ENCODE results near the gene FARSB. TPM values are rescaled to one million over a fixed set of nuclear protein-coding genes. Genes with fewer than 3 reads are reported as not detected.
A peak's percentile ranks its signal among the peaks of the same experiment; 100 is the strongest.
"Not testable (repeated sequence)": the region's sequence is repeated elsewhere in the genome, so short reads cannot be mapped to it uniquely, and the experiment has no call there.

FARSB gene
- total RNA-seq, 1 donor from 2014 or later = 23.1 TPM

GRCh38 chr2:222591661-222592060, 64.2 kb downstream of the FARSB start:
- FAIRE-seq = no peak

GRCh38 chr2:222584589-222584988, 71.3 kb downstream of the FARSB start:
- FAIRE-seq; H3K4me2 ChIP-seq (ENCODE audit: low read length); H3K27me3 ChIP-seq (ENCODE audit: insufficient read depth, low read length); H3K9me3 Mint-ChIP-seq (ENCODE audit: unreplicated experiment); H3K4me3 Mint-ChIP-seq (ENCODE audit: unreplicated experiment); H3K27me3 Mint-ChIP-seq (ENCODE audit: low read depth, unreplicated experiment); DNase-seq (ENCODE audit: low read depth); H3K27ac Mint-ChIP-seq (ENCODE audit: unreplicated experiment); H3K4me1 Mint-ChIP-seq (ENCODE audit: low read depth, unreplicated experiment); H3K4me1 ChIP-seq (ENCODE audit: insufficient read depth, low read length); H2AFZ ChIP-seq (ENCODE audit: low read depth, low read length); H3K36me3 ChIP-seq (ENCODE audit: insufficient read depth, low read length); H3K9ac ChIP-seq (ENCODE audit: low read length); H3K9me3 ChIP-seq (ENCODE audit: insufficient read depth, low read depth, low read length); H3K27ac ChIP-seq (ENCODE audit: low read depth, low read length); H3K4me3 ChIP-seq (ENCODE audit: insufficient read depth, low read depth, low read length): not testable (repeated sequence)
- H3K79me2 ChIP-seq (ENCODE audit: insufficient read depth, low read length) = peaks cover 23% of the 10 kb centered on the region
- H4K20me1 ChIP-seq (ENCODE audit: insufficient read depth, low read length) = peaks cover 18% of the 10 kb centered on the region
- peaks cover 20% of the 10 kb centered on the region for H3K36me3 Mint-ChIP-seq (ENCODE audit: low read depth, unreplicated experiment)

More at GRCh38 chr2:222591661-222592060, 64.2 kb downstream of the FARSB start:
- no peaks in the 10 kb centered on the region for H4K20me1 ChIP-seq (ENCODE audit: insufficient read depth, low read length)
- H2AFZ ChIP-seq (ENCODE audit: low read depth, low read length) = no peak overlapping the region
- Mint-ChIP-seq H3K27me3 (ENCODE audit: low read depth, unreplicated experiment) (no peaks in the 10 kb centered on the region), H3K9me3 (ENCODE audit: unreplicated experiment) (peaks cover 4% of the 10 kb centered on the region), H3K4me1 (ENCODE audit: low read depth, unreplicated experiment) (peaks cover 10% of the 10 kb centered on the region), H3K4me3 (ENCODE audit: unreplicated experiment) (no peak overlapping the region), H3K36me3 (ENCODE audit: low read depth, unreplicated experiment) (peaks cover 8% of the 10 kb centered on the region), H3K27ac (ENCODE audit: unreplicated experiment) (no peak overlapping the region)
- peaks cover 12% of the 10 kb centered on the region for H3K36me3 ChIP-seq (ENCODE audit: insufficient read depth, low read length)
- no peak overlapping the region for H3K27ac ChIP-seq (ENCODE audit: low read depth, low read length)
- no peak overlapping the region for H3K9ac ChIP-seq (ENCODE audit: low read length)
- H3K4me3 ChIP-seq (ENCODE audit: insufficient read depth, low read depth, low read length) = no peak overlapping the region
- H3K9me3 ChIP-seq (ENCODE audit: insufficient read depth, low read depth, low read length) = no peaks in the 10 kb centered on the region
- H3K4me2 ChIP-seq (ENCODE audit: low read length) = no peak overlapping the region
- H3K79me2 ChIP-seq (ENCODE audit: insufficient read depth, low read length) = no peaks in the 10 kb centered on the region
- H3K27me3 ChIP-seq (ENCODE audit: insufficient read depth, low read length) = no peaks in the 10 kb centered on the region
- H3K4me1 ChIP-seq (ENCODE audit: insufficient read depth, low read length) = no peaks in the 10 kb centered on the region
- TF ChIP-seq CTCF (IDR thresholded peaks at IDR 0.05; ENCODE audit: insufficient read depth, low read depth, low read length) (no peak), EZH2 (IDR thresholded peaks at IDR 0.05; ENCODE audit: insufficient read depth, low read length) (no peak)
- DNase-seq (ENCODE audit: low read depth) = no peak

GRCh38 chr2:222582928-222583327, 73.0 kb downstream of the FARSB start:
- H3K4me3 ChIP-seq (ENCODE audit: insufficient read depth, low read depth, low read length) = no peak overlapping the region
- H3K9ac ChIP-seq (ENCODE audit: low read length) = no peak overlapping the region
- H3K9me3 ChIP-seq (ENCODE audit: insufficient read depth, low read depth, low read length) = no peaks in the 10 kb centered on the region
- peaks cover 20% of the 10 kb centered on the region for H3K36me3 Mint-ChIP-seq (ENCODE audit: low read depth, unreplicated experiment)
- TF ChIP-seq CTCF (IDR thresholded peaks at IDR 0.05; ENCODE audit: insufficient read depth, low read depth, low read length) (peak; percentile 17), EZH2 (IDR thresholded peaks at IDR 0.05; ENCODE audit: insufficient read depth, low read length) (no peak)
- H3K36me3 ChIP-seq (ENCODE audit: insufficient read depth, low read length) = peaks cover 3% of the 10 kb centered on the region
- H3K27me3 Mint-ChIP-seq (ENCODE audit: low read depth, unreplicated experiment) = no peaks in the 10 kb centered on the region
- no peak for DNase-seq (ENCODE audit: low read depth)
- no peak for FAIRE-seq
- no peak overlapping the region for H2AFZ ChIP-seq (ENCODE audit: low read depth, low read length)
- H3K4me1 ChIP-seq (ENCODE audit: insufficient read depth, low read length) = no peaks in the 10 kb centered on the region
- H4K20me1 ChIP-seq (ENCODE audit: insufficient read depth, low read length) = peaks cover 18% of the 10 kb centered on the region
- peaks cover 23% of the 10 kb centered on the region for H3K79me2 ChIP-seq (ENCODE audit: insufficient read depth, low read length)
- no peaks in the 10 kb centered on the region for H3K27me3 ChIP-seq (ENCODE audit: insufficient read depth, low read length)
- no peak overlapping the region for H3K27ac ChIP-seq (ENCODE audit: low read depth, low read length)
- H3K9me3 Mint-ChIP-seq (ENCODE audit: unreplicated experiment) = peaks cover 4% of the 10 kb centered on the region
- H3K4me2 ChIP-seq (ENCODE audit: low read length) = no peak overlapping the region
- H3K4me3 Mint-ChIP-seq (ENCODE audit: unreplicated experiment) = no peak overlapping the region
- H3K4me1 Mint-ChIP-seq (ENCODE audit: low read depth, unreplicated experiment) = peaks cover 3% of the 10 kb centered on the region
- no peak overlapping the region for H3K27ac Mint-ChIP-seq (ENCODE audit: unreplicated experiment)
